Liver (tissue), 9 donors: ENCODE data around the gene NOL6. TPM values are rescaled to one million over a fixed set of nuclear protein-coding genes. Genes with fewer than 3 reads are reported as not detected.

ENCODE experiments used
- DNase-seq: peaks from one replicate; pipeline ENCODE4 v3.0.0-alpha.2; 2017; ENCODE audit warnings: low spot score
- H3K27ac ChIP-seq, 2 donors: one replicate each; pipeline ENCODE4 v1.7.0; 2013; ENCODE audit warnings: inconsistent platforms in 2 of 2, low read length in 2 of 2, control low read depth in 1 of 2, low read depth in 1 of 2, mild to moderate bottlenecking in 1 of 2
- H3K27me3 ChIP-seq, 4 donors: one replicate each; pipeline versions ENCODE4 v1.6.1 to v1.7.0; 2013; ENCODE audit warnings: low read length in 3 of 4, inconsistent platforms in 1 of 4, mild to moderate bottlenecking in 1 of 4, moderate library complexity in 1 of 4; ENCODE audit not compliant: control insufficient read depth in 4 of 4, insufficient read depth in 4 of 4
- H3K36me3 ChIP-seq, 4 donors: one replicate each; pipeline versions ENCODE4 v1.6.1 to v1.7.0; 2013; ENCODE audit warnings: low read length in 3 of 4, mild to moderate bottlenecking in 3 of 4, low read depth in 1 of 4, moderate library complexity in 1 of 4; ENCODE audit not compliant: control insufficient read depth in 4 of 4, insufficient read depth in 3 of 4
- H3K4me1 ChIP-seq, 4 donors: one replicate each; pipeline versions ENCODE4 v1.6.1 to v1.7.0; 2013; ENCODE audit warnings: low read length in 3 of 4, mild to moderate bottlenecking in 3 of 4, moderate library complexity in 1 of 4; ENCODE audit not compliant: control insufficient read depth in 4 of 4, insufficient read depth in 4 of 4
- H3K4me3 ChIP-seq, 3 donors: one replicate each; pipeline versions ENCODE4 v1.6.1 to v1.7.0; 2013; ENCODE audit warnings: low read length in 3 of 3, control low read depth in 1 of 3, low read depth in 1 of 3, mild to moderate bottlenecking in 1 of 3
- H3K9ac ChIP-seq, 2 donors: one replicate each; pipeline ENCODE4 v1.7.0; 2013; ENCODE audit warnings: low read length in 2 of 2, mild to moderate bottlenecking in 2 of 2, moderate library complexity in 2 of 2, control low read depth in 1 of 2, low read depth in 1 of 2
- H3K9me3 ChIP-seq, 4 donors: one replicate each; pipeline versions ENCODE4 v1.6.1 to v1.7.0; 2013; ENCODE audit warnings: low read length in 3 of 4; ENCODE audit not compliant: control insufficient read depth in 4 of 4
- CTCF ChIP-seq: fragments of 150-350 bp; IDR thresholded peaks from 2 replicates; pipeline ENCODE4 v1.5.1; 2017; ENCODE audit warnings: improper control_type of control experiment, low read depth, low read length; ENCODE audit not compliant: missing input control
- EGR1 ChIP-seq, 2 donors: IDR thresholded peaks; 2 replicates each; pipeline ENCODE4 v1.6.1; 2016 to 2018; ENCODE audit warnings: antibody characterized with exemption in 2 of 2, low read depth in 2 of 2
- FOXA2 ChIP-seq: IDR thresholded peaks from 2 replicates; pipeline ENCODE4 v1.6.1; 2016; ENCODE audit warnings: antibody characterized with exemption
- GABPA ChIP-seq, 2 donors: IDR thresholded peaks in 1 of 2; conservative IDR thresholded peaks in 1 of 2; 2 replicates each; pipeline ENCODE4 v1.6.1; 2016; ENCODE audit warnings: antibody characterized with exemption in 2 of 2, mild to moderate bottlenecking in 1 of 2, moderate library complexity in 1 of 2
- HNF4A ChIP-seq, 2 donors: conservative IDR thresholded peaks; 2 replicates each; pipeline ENCODE4 v1.6.1; 2016; ENCODE audit warnings: antibody characterized with exemption in 2 of 2, mild to moderate bottlenecking in 2 of 2
- HNF4G ChIP-seq: IDR thresholded peaks from 2 replicates; pipeline ENCODE4 v1.6.1; 2016; ENCODE audit warnings: antibody characterized with exemption
- JUND ChIP-seq, 2 donors: IDR thresholded peaks; 2 replicates each; pipeline ENCODE4 v1.6.1; 2016; ENCODE audit warnings: antibody characterized with exemption in 2 of 2
- MAX ChIP-seq: IDR thresholded peaks from 2 replicates; pipeline ENCODE4 v1.6.1; 2016; ENCODE audit warnings: antibody characterized with exemption
- RAD21 ChIP-seq, 2 donors: IDR thresholded peaks; 2 replicates each; pipeline ENCODE4 v1.6.1; 2016; ENCODE audit warnings: antibody characterized with exemption in 2 of 2, mild to moderate bottlenecking in 2 of 2
- REST ChIP-seq: IDR thresholded peaks from 2 replicates; pipeline ENCODE4 v1.6.1; 2016; ENCODE audit warnings: antibody characterized with exemption, mild to moderate bottlenecking
- RXRA ChIP-seq, 2 donors: IDR thresholded peaks; 2 replicates each; pipeline ENCODE4 v1.6.1; 2017 to 2018; ENCODE audit warnings: antibody characterized with exemption in 2 of 2, mild to moderate bottlenecking in 1 of 2
- SP1 ChIP-seq: IDR thresholded peaks from 2 replicates; pipeline ENCODE4 v1.6.1; 2018; ENCODE audit warnings: antibody characterized with exemption, mild to moderate bottlenecking
- TAF1 ChIP-seq: conservative IDR thresholded peaks from 2 replicates; pipeline ENCODE4 v1.6.1; 2016; ENCODE audit warnings: antibody characterized with exemption, mild to moderate bottlenecking
- YY1 ChIP-seq: IDR thresholded peaks from 2 replicates; pipeline ENCODE4 v1.6.1; 2016; ENCODE audit warnings: antibody characterized with exemption, mild to moderate bottlenecking
- ZBTB33 ChIP-seq: IDR thresholded peaks from 2 replicates; pipeline ENCODE4 v1.6.1; 2016; ENCODE audit warnings: antibody characterized with exemption
- WGBS: extraction: QIAGEN DNeasy Blood & Tissue Kit; methylation state at CpG from one replicate; pipeline ENCODE4 v1.1.7; 2013; 5-methylcytosine and 5-hydroxymethylcytosine counted together
- polyA plus RNA-seq, 2 donors: library from polyadenylated mRNA; stranded (reverse) in 1 of 2; unstranded in 1 of 2; fragments of 200-250 nt in 1 of 2; fragments of >200 nt in 1 of 2; fragmentation: Nextera tagmentation in 1 of 2; extraction: Ambion mirVana in 1 of 2; gene quantifications; one replicate each; pipeline versions ENCODE4 v1.2.1 to v1.2.3, GENCODE V29; 2013 to 2015
- total RNA-seq, 2 donors: library from RNA; depleted of rRNA; stranded (reverse); fragments of >200 nt; gene quantifications; one replicate each; pipeline ENCODE4 v1.2.3, GENCODE V29; 2014
- TF ChIP-seq, protein P1 (sequence below): IDR thresholded peaks from 2 replicates; pipeline ENCODE4 v1.6.1; 2016; ENCODE audit warnings: antibody characterized with exemption
- donor health status: healthy.
- donor health status: healthy.
- donor health status: healthy.
- donor health status: healthy.
- donor health status: healthy.

NOL6 gene
- total and polyA plus RNA-seq, 4 donors = 8.8 to 20.2 (median 13.8) TPM

- no peaks in the 10 kb centered on the region for H3K27me3 ChIP-seq
- TF ChIP-seq JUND (IDR thresholded peaks at IDR 0.05) (peak in 1 of 2 donors; percentile 12), GABPA (IDR thresholded peaks at IDR 0.05 in 1 of 2, conservative IDR thresholded peaks at IDR 0.05 in 1 of 2) (no peak), HNF4A (conservative IDR thresholded peaks at IDR 0.05) (peak in 1 of 2 donors; percentile 28)
- DNase-seq = no peak
- WGBS = 59% methylated on average over 9 of the region's 9 CpGs
- peaks cover 12 to 20% (median 16%) of the 10 kb centered on the region in 4 donors for H3K36me3 ChIP-seq
- H3K4me1 ChIP-seq = peaks cover 12 to 40% (median 22%) of the 10 kb centered on the region in 4 donors
- no peak overlapping the region for H3K9ac ChIP-seq
- peak overlapping the region; percentile 42 to 74 for H3K27ac ChIP-seq
- H3K9me3 ChIP-seq = no peaks in the 10 kb centered on the region
- no peak overlapping the region for H3K4me3 ChIP-seq
Measured at GRCh38 chr9:33443047-33443446, 30.7 kb downstream of the NOL6 start.

- peak overlapping the region; percentile 14 to 74 for H3K27ac ChIP-seq
- TF ChIP-seq RXRA (IDR thresholded peaks at IDR 0.05) = no peak
- TF ChIP-seq HNF4G = no peak
- TF ChIP-seq ZBTB33 = no peak
- TF ChIP-seq CTCF = no peak
- no peak for TF ChIP-seq HNF4A (conservative IDR thresholded peaks at IDR 0.05)
- TF ChIP-seq FOXA2 = no peak
- no peak for TF ChIP-seq MAX
- TF ChIP-seq, protein P1, sequence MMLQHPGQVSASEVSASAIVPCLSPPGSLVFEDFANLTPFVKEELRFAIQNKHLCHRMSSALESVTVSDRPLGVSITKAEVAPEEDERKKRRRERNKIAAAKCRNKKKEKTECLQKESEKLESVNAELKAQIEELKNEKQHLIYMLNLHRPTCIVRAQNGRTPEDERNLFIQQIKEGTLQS = no peak
- no peak for TF ChIP-seq TAF1
- TF ChIP-seq EGR1 (IDR thresholded peaks at IDR 0.05; ENCODE audit: low read depth in 2 of 2) = no peak
- TF ChIP-seq SP1 = no peak
- no peak for TF ChIP-seq YY1
- no peak for TF ChIP-seq RAD21 (IDR thresholded peaks at IDR 0.05)
- TF ChIP-seq GABPA (IDR thresholded peaks at IDR 0.05 in 1 of 2, conservative IDR thresholded peaks at IDR 0.05 in 1 of 2) = no peak
- no peak for TF ChIP-seq REST
- WGBS = 96% methylated on average over 15 of the region's 15 CpGs
Measured at GRCh38 chr9:33442125-33442524, 31.6 kb downstream of the NOL6 start.

More at GRCh38 chr9:33442125-33442524, 31.6 kb downstream of the NOL6 start:
- no peaks in the 10 kb centered on the region for H3K9me3 ChIP-seq
- no peak overlapping the region for H3K9ac ChIP-seq
- no peak overlapping the region for H3K4me3 ChIP-seq
- H3K36me3 ChIP-seq = peaks cover 12 to 20% (median 16%) of the 10 kb centered on the region in 4 donors
- no peak for DNase-seq
- H3K27me3 ChIP-seq = no peaks in the 10 kb centered on the region
- peaks cover 9 to 33% (median 18%) of the 10 kb centered on the region in 4 donors for H3K4me1 ChIP-seq
